GM18502 (cell line): ENCODE data around the gene RBM10.
A peak's percentile ranks its signal among the peaks of the same experiment; 100 is the strongest.

Experiments used
- ATAC-seq: cut with Tn5 transposase; IDR thresholded peaks from one replicate; pipeline ENCODE4 v1.9.1; 2021; ENCODE audit warnings: mild to moderate bottlenecking; ENCODE audit not compliant: unreplicated experiment, poor library complexity

Gene RBM10

GRCh38 chrX:47214435-47215077, 69.5 kb downstream of the RBM10 start:
- ATAC-seq: no peak

DNA sequence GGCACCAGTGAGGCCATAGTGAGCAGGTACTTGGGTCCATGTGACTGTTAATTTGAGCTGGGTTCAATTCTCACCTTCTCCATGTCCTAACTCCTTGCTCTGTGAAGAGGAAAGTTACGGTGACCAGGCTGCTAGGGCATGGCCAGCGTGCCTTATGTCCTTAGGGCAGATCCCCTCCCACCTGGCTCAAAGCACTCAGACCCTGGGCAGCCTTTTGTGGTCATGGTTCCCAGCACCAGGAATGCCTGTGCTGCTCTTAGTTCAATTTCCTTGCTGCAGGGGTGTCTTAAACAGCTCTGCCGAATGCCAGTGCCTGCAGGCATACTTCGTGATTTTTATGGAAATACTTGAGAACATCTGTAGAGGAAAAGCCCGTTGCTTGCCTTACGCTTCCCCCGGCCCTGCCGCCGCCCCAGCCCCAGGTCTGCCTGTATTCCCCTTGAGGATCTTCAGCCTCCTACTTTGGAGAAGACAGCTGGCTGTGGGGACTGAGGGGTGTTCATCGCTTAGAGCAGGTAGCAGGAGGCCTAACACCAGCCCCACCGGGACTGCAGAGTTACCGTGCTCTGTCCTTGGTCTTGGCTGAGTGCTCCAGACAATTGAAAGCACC, 70.4 kb downstream of the RBM10 start:
- no peak for ATAC-seq

GRCh38 chrX:47216393-47216925, 71.4 kb downstream of the RBM10 start:
- ATAC-seq: no peak

DNA sequence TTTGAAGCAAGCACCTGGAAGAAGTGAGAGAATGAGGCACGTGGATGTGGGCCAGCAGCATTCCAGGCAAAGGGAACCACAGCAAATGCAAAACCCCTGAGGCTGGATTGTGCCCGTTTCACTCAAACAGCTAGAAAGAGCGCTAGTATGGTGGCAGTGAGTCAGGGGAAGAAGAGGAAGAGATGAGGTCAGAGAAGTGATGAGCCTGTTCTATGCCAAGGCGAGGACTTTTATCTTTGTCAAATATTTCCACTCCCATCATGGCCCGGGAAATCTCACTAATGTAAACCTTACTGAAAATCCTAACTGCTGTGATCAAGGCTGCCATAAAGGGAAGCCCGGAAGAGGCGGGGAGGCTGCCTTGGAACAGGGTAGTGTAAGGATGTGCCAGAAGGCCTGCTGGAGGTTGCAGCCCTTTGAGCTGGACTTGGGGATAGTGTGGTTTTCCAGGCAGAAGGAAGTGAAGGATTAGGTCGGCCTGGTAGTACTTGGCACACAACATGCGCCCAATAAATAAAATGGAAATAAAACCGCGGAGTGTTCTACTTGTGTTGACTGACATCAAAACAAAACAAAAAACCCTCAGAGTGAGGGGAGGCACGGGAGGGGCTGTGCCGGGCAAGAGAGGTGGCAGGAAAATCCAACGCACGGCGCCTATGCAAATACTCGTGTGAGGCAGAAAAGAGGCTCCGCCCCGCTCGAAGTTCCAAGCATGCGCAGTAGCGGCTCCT, 72.3 kb downstream of the RBM10 start:
- ATAC-seq: no peak

GRCh38 chrX:47217852-47218279, 72.8 kb downstream of the RBM10 start:
- peak; percentile 88 for ATAC-seq

DNA sequence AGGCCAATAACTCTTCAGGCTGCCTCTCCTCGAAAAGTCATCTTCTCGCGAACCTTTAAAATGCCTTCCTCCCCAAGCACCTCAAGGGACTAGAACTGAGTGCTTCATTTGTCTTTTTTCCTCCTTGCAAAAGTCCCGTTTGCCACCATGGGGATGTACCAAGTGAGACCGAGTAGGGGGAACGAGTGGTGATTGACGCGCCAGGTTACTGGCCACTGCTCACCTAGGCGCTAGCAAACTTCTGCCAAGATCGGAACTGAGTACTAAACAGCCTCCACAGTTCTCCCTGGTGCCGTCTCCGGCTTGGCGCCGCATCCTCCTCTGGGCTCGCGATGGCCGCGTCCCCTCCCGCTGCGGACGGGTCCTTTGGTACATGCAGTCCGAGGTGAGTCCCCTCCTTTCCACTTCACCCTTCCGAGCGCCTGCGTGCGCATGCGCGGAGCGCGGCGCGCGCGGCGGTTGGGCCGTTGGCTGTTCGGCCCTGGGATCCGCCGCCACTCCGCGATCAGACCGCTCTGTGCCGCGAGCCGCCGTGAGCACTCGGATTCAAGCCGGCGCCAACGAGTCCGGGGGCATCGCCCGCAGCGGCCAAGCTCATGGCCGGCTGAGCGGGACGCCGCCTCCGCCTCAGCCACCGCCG, 73.4 kb downstream of the RBM10 start, which contains the start of gene CDK16:
Gene CDK16, plus strand, starts transcription at position 402 of the 640 bp plus-strand sequence. CDS start 4,877 bp downstream, outside the sequence.
- peak; percentile 49 for ATAC-seq

- ATAC-seq: no peak
Observed at GRCh38 chrX:47218920-47219815, 74.1 kb downstream of the RBM10 start.

DNA sequence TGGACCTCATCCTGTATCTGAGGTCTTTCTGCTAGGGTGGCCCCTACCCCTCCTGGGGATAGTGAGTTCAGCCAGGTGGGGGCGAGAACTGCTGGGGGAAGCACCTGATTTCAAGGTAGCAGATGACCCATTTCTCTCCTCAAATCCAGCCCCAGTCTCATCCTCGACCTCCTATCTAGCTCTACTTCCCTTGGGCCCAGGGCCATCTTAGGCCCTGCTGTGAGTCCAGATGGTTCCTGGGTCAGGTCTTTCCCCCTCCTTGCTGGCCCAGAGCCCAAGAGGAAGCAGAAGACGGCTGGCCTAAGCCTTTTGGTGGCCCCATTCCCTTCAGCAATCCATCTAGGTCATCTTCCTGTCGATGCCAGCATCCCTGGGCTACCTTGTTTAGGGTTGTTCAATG, 76.7 kb downstream of the RBM10 start:
- no peak for ATAC-seq

DNA sequence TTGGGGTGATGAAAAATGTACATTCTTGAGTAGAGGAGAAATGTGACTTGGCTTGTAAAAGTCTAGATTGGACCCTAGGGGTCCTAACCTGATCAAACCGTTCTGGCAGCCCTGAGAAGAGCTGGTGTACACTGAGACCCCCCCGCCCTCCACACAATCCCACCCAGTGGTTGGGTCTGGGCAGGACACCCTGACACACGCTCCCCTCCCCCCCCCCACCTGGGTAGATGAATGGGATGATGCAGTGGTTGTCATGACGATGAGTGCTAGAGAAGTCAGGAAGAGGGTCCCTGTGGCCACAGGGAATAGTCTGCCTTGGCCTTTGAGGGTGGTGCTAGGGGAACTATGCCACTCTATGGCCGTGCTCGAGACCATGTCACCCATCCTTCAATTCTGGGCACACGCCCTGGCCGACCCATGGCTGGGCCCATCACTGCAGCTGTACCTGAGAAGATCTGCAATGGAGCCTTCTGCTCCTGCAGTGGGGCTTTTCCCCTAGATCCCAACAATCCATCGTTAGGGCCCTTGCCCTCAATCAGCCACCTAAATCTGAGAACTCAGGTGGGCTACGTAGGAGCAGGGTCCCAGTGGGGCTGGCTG, 77.8 kb downstream of the RBM10 start:
- ATAC-seq: no peak

DNA sequence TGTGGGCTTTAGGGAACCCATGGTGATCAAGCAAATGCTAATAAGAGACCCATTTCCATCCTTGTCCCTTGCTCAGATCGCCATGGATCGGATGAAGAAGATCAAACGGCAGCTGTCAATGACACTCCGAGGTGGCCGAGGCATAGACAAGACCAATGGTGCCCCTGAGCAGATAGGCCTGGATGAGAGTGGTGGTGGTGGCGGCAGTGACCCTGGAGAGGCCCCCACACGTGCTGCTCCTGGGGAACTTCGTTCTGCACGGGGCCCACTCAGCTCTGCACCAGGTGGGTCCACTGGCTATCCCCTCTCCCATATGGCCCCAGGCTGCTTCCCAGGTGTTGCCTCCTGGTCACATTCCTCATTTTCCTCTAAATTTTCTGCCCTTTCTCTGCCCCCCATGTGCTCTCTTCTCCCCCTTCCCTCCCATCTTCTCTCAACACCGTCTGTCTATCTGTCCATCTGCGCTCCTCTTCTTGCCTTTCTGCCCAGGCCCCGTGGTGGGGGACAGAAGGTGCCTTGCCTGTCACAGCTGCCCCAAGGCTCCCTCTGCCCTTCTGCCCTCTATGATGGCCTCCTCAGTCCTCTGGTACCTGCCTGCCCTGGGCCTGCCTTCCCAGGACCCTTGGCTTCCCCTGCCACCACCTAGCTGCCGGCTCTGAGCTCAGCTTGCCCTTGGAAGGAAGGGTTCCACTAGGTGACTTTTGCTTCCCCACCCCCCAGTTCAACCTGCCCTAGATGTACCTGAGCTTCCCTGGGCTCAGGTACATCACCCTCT, 78.6 kb downstream of the RBM10 start:
- no peak for ATAC-seq

- ATAC-seq: no peak
Observed at GRCh38 chrX:47224266-47224895, 79.4 kb downstream of the RBM10 start.

DNA sequence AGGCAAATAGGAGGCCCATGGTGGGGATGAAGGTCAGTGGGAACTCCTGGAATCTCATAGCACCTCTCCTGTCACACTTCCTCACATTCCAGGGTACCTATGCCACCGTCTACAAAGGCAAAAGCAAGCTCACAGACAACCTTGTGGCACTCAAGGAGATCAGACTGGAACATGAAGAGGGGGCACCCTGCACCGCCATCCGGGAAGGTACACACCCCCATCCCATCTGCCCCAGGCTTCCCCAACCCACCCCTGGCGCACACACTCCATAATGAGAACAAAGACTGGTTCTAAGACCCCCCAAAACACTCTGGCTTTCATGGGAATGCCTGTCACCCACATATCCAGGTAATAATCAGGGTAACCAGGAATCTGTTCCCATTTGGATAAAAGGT, 79.9 kb downstream of the RBM10 start:
- no peak for ATAC-seq

DNA sequence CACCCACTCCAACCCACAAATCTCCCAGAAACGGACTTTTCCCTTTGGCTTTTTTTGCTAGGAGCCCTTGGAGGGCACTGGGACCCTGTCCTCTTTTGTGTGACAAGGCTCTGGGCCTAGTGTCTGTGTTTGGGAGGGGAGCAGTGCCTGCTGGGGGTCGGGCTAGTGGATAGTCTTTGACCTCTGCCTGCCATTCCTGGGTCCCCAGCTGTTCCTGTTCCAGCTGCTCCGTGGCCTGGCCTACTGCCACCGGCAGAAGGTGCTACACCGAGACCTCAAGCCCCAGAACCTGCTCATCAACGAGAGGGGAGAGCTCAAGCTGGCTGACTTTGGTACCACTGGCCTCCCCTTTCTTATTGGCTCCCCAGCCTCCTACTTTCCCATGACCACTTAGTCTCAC, 81.0 kb downstream of the RBM10 start:
- no peak for ATAC-seq

GRCh38 chrX:47226531-47227333, 81.7 kb downstream of the RBM10 start:
- ATAC-seq: no peak

DNA sequence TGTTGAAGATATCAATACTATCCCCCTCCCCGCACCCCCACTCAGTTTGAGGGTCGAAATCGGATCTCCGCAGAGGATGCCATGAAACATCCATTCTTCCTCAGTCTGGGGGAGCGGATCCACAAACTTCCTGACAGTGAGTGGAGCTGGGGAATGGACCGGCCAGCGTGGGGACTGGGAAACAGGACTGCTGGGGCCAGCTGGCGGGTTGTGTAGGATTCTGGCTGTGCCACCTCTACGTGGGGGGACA, 82.2 kb downstream of the RBM10 start:
- no peak for ATAC-seq

DNA sequence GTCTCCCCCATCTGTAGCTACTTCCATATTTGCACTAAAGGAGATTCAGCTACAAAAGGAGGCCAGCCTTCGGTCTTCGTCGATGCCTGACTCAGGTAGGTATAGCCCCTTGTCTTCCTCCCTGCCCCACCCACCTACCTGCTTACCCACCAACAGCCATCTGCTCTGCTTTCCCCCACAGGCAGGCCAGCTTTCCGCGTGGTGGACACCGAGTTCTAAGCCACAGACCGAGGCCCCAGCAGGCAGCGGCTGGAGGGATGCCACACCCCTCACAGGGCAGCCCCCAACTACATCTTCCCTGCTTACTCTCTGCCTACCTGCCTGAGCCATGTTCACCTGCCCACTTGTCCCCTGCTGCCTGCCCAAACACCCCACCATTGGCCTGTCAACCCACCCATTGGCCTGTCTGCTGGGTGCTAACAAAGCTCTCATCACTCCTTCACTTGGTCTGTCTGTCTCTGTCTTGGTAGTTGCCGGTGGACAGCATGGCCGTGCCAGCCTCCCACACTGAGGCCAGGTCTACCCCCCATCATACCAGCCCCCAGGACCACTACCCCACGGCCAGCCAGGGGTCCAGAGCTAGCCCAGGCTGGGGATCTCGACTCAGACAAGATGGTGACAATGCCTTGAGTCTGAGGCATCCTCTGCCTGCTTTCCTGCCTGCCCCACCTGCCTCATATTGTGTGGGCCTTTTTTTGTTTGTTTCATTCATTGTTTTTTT, 83.7 kb downstream of the RBM10 start:
- ATAC-seq: no peak

DNA sequence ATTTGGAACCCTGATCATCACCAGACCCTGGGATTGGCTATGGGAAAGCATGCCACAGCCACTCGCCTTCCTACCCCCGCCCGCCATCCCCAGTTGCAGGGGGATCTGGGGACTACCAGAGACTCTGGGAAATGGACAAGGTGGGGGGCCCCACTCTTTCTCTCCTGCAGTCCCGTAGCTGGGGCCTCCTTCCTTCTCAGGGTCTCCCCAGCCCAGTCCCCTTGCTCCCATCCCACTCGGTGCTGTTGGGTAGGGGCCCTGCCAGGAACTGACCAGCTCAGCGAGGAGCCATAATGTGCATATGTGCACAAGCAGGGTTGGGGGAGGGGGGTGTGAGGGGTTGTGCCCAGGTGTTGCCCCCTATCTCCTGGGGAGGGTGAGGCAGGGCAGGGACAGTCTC, 84.4 kb downstream of the RBM10 start:
- ATAC-seq: no peak
